ENCODE results near the gene ESYT2.

The ESYT2 gene

GRCh38 chr7:158695726-158696452 lies 133.4 kb downstream of the ESYT2 start:
- DNase-seq (ENCODE audit: low read depth), result peak; percentile 28

DNA sequence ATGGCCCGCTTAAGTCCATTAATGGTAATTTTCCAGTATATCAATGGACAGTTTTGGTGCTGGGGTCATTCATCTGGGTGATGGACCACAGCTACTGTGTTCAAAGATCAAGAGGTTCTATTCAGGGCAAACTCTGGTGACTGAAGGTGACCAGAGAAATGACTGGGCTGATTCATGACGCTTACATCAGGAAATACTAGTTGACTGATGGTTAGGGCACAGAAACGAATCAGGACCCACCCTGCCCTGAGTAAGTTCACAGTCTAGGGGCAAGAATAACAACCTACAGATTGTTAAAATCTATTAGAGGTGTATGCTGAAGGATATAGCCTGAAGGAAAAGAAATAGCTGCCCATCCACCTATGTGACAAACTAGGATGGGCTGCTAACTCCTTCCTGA lies 134.3 kb downstream of the ESYT2 start:
- DNase-seq (ENCODE audit: low read depth), result no peak

DNA sequence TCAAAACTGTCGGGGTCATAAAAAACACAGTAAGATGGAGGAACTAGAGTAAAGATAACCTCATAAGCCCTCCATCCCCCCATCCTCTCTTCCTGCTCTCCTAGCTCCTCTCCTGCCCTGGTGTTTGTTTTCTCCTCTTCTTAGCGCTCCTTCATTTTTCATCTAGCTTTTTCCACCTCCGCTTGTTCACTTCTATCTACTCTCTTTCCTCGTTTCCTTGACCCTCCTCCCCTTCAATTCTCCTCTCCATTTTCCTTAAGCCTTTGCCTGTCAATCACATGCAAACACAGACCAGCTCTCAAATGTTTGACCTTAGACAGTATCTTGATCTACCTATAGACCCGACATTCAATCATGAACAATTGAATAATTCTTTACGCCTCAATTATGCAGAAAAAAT lies 134.7 kb downstream of the ESYT2 start:
- no peak for DNase-seq (ENCODE audit: low read depth)

DNA sequence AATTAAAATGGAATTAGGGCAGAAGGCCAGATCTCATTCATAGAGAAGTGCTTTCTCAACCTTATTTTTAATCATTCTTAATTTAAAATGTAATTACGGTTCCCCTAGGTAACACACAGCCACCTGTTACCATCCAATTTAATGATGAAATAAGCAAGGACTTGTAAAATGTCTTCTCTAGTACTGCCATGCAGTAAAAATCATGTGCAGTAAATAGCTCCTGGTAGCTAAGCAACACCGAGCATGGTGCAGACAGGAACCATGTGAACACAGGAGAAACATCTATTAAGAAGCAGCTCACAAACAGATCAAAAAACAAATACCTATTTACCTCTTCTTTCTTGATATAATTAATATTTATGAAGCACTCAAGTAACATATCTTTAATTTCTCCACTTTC lies 139.8 kb downstream of the ESYT2 start:
- DNase-seq (ENCODE audit: low read depth), result no peak

DNA sequence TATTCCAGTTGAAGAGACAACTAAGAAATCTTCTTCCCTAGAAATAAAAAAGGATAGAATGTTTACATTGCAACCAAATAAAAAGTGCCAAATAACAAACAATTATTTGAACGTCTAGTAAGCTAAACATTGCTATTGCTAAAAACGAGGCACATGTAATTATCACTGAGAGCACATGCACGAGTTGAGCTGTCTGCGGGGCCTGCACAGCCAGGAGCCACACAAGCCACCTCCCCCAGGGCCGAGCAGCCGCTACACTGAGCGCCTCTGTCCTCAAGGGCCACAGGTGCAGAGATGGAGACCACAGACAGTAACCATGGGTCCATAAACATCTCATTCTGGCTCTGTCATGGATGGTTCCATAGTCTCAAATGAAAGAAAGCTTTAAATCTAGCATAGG lies 141.9 kb downstream of the ESYT2 start:
- DNase-seq (ENCODE audit: low read depth), result no peak

GRCh38 chr7:158685693-158686092 lies 143.6 kb downstream of the ESYT2 start:
- no peak for DNase-seq (ENCODE audit: low read depth)

DNA sequence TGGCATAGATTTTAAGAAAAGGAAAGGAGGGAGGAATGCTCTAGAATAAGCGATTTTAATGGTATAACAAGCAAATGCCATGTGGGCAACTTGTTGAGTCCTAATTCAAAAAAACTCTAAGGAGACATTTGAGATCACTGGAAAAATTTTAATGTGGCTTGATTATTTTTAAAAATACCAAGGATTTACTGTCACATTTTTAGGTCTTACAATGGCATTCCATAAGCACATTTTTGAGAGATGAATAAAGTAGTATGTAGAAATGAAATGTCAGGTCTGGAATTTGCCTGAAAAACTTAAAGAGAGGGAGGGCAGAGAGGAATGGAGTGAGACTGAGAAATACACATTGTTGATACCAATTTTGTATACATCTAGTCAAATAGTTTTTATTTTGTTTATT lies 145.0 kb downstream of the ESYT2 start:
- no peak for DNase-seq (ENCODE audit: low read depth)

DNA sequence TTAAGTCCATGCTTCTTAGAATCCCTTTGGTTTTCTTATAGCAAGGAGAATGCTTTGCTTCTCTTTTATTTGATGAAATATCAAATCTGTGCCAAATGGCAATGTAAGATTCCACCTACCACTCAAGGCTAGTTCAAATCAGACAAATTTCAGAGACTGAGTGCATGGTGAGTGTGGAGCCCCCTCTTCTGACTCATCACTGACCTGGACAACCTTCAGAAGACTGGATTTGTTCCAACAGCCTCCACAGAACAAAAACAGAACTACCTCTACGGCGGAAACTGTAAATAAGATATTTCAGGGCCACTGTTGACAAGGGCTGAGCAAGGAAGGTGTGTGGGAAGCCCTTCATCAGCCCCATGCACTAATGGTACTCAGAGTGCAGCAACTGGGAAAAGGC lies 145.8 kb downstream of the ESYT2 start:
- no peak for DNase-seq (ENCODE audit: low read depth)

DNA sequence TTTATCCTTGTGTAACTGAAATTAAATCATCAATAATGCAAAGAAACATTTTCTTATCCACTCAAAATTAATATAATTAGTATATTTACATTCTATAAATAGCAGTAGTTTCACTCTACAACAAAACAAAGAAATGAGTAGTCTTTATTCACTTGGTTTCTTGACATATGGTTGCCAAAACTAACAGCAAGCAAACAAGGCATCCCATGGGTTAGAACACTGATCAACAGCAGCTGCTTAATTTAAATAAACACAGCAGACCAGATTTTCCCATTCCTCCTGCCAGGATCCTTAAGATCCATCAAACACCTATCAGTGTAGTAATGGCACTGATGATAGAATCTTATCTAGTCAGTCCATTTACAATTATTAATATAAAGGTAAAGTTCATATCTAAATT lies 146.9 kb downstream of the ESYT2 start:
- no peak for DNase-seq (ENCODE audit: low read depth)

Data from activated T-cell treated with anti-CD3 and anti-CD28 coated beads for 24 hours (primary cell).